HG02763 (cell line): ENCODE measurements around the gene CFAP410.

ENCODE experiments used
- ATAC-seq: cut with Tn5 transposase; IDR thresholded peaks from one replicate; pipeline ENCODE4 v1.9.1; 2021; ENCODE audit warnings: mild to moderate bottlenecking, moderate library complexity; ENCODE audit not compliant: unreplicated experiment

CFAP410 gene

GRCh38 chr21:44338971-44339910 is at the start of gene CFAP410:
Gene CFAP410, minus strand, starts transcription at chr21:44339390. Its CDS starts 196 bp downstream, at chr21:44339194.
- peak; percentile 87 for ATAC-seq

GRCh38 chr21:44384968-44385367 is 45.8 kb upstream of the CFAP410 start:
- ATAC-seq = no peak

- ATAC-seq = no peak
These were observed 44.0 kb upstream of the CFAP410 start for GRCh38 chr21:44383216-44383615.

- ATAC-seq = no peak
These were observed 43.3 kb upstream of the CFAP410 start for GRCh38 chr21:44382536-44382935.

- no peak for ATAC-seq
These were observed 42.7 kb upstream of the CFAP410 start for GRCh38 chr21:44381874-44382273.

- ATAC-seq = no peak
These were observed 41.7 kb upstream of the CFAP410 start for GRCh38 chr21:44380876-44381275.

GRCh38 chr21:44379991-44380865 is 41.0 kb upstream of the CFAP410 start:
- no peak for ATAC-seq

- ATAC-seq = no peak
These were observed 40.3 kb upstream of the CFAP410 start for GRCh38 chr21:44379515-44379848.

GRCh38 chr21:44378646-44379514 is 39.7 kb upstream of the CFAP410 start:
- ATAC-seq = no peak

- no peak for ATAC-seq
These were observed 38.9 kb upstream of the CFAP410 start for GRCh38 chr21:44377922-44378645.

GRCh38 chr21:44377201-44377921 is 38.2 kb upstream of the CFAP410 start:
- no peak for ATAC-seq

- no peak for ATAC-seq
These were observed 37.4 kb upstream of the CFAP410 start for GRCh38 chr21:44376606-44377005.

GRCh38 chr21:44375761-44376241 is 36.6 kb upstream of the CFAP410 start:
- ATAC-seq = no peak

- ATAC-seq = no peak
These were observed 36.1 kb upstream of the CFAP410 start for GRCh38 chr21:44375281-44375651.

- no peak for ATAC-seq
These were observed 35.6 kb upstream of the CFAP410 start for GRCh38 chr21:44374601-44375280.

- ATAC-seq = no peak
These were observed 33.4 kb upstream of the CFAP410 start for GRCh38 chr21:44372616-44373015.

- no peak for ATAC-seq
These were observed 32.4 kb upstream of the CFAP410 start for GRCh38 chr21:44371596-44371995.

GRCh38 chr21:44370786-44371410 is 31.7 kb upstream of the CFAP410 start:
- no peak for ATAC-seq
